ENCODE results near the gene SMC1B. TPM values are rescaled to one million over a fixed set of nuclear protein-coding genes. Genes with fewer than 3 reads are reported as not detected.

Gene SMC1B
- total and polyA plus RNA-seq, 8 donors, result 0.06 TPM; not detected in 7

- no peaks in the 10 kb centered on the region for H3K36me3 ChIP-seq
- ATAC-seq (peak in 1 of 4 donors; percentile 4), DNase-seq (no peak), FAIRE-seq (no peak)
- TF ChIP-seq CTCF (IDR thresholded peaks at IDR 0.05), result no peak
- intact Hi-C loops (cut with DNase I), result no loop called here
- no peak overlapping the region for H3K4me3 ChIP-seq
- peak overlapping the region in 3 of 4 donors; percentile 30 to 48 (median 48) for H3K27ac ChIP-seq
- H3K4me1 ChIP-seq, result peaks cover 0 to 30% (median 4%) of the 10 kb centered on the region in 3 donors
- WGBS, 2 donors, result 26 to 37% methylated on average over 6 of the region's 6 CpGs
- no peaks in the 10 kb centered on the region for H3K9me3 ChIP-seq
- H3K27me3 ChIP-seq, result no peaks in the 10 kb centered on the region
Measured at GRCh38 chr22:45314786-45315185, 98.6 kb downstream of the SMC1B start.

GRCh38 chr22:45314054-45314721, 99.2 kb downstream of the SMC1B start:
- 29 to 36% methylated on average over 8 of the region's 8 CpGs for WGBS, 2 donors
- Histone ChIP-seq H3K27me3 (no peaks in the 10 kb centered on the region), H3K9me3 (no peaks in the 10 kb centered on the region), H3K4me1 (peaks cover 0 to 30% (median 4%) of the 10 kb centered on the region in 3 donors), H3K36me3 (no peaks in the 10 kb centered on the region), H3K27ac (peak overlapping the region in 3 of 4 donors; percentile 30 to 48 (median 48)), H3K4me3 (no peak overlapping the region)
- intact Hi-C loops (cut with DNase I), result no loop called here
- FAIRE-seq (no peak), ATAC-seq (no peak), DNase-seq (no peak)
- TF ChIP-seq CTCF (IDR thresholded peaks at IDR 0.05), result no peak

GRCh38 chr22:45312856-45313255, 100.5 kb downstream of the SMC1B start:
- no peaks in the 10 kb centered on the region for H3K9me3 ChIP-seq
- FAIRE-seq (no peak), DNase-seq (no peak), ATAC-seq (no peak)
- intact Hi-C loops (cut with DNase I), result no loop called here
- 85 to 96% methylated on average over 4 of the region's 4 CpGs for WGBS, 2 donors
- peaks cover 0 to 24% (median 4%) of the 10 kb centered on the region in 3 donors for H3K4me1 ChIP-seq
- no peak overlapping the region for H3K27ac ChIP-seq
- no peaks in the 10 kb centered on the region for H3K36me3 ChIP-seq
- no peak overlapping the region for H3K4me3 ChIP-seq
- no peaks in the 10 kb centered on the region for H3K27me3 ChIP-seq
- TF ChIP-seq CTCF (IDR thresholded peaks at IDR 0.05), result no peak

- no peak overlapping the region for H3K4me3 ChIP-seq
- no peak for FAIRE-seq
- no peak for TF ChIP-seq CTCF (IDR thresholded peaks at IDR 0.05)
Measured at GRCh38 chr22:45312415-45312814, 101.0 kb downstream of the SMC1B start.

GRCh38 chr22:45310977-45311531, 102.3 kb downstream of the SMC1B start:
- peak in 1 of 6 donors; percentile 46 for DNase-seq
- peaks cover 0 to 24% (median 4%) of the 10 kb centered on the region in 3 donors for H3K4me1 ChIP-seq
- peak overlapping the region; percentile 86 to 99 (median 96) for H3K4me3 ChIP-seq
- no peaks in the 10 kb centered on the region for H3K36me3 ChIP-seq
- H3K27me3 ChIP-seq, result no peaks in the 10 kb centered on the region
- no peak for ATAC-seq
- intact Hi-C loops (cut with DNase I), result no loop called here
- TF ChIP-seq CTCF (IDR thresholded peaks at IDR 0.05), result no peak
- 28 to 31% methylated on average over 14 of the region's 14 CpGs for WGBS, 2 donors
- FAIRE-seq, result no peak
- no peak overlapping the region for H3K27ac ChIP-seq
- no peaks in the 10 kb centered on the region for H3K9me3 ChIP-seq

More at GRCh38 chr22:45312415-45312814, 101.0 kb downstream of the SMC1B start:
- WGBS, 2 donors, result 92% methylated on average over 8 of the region's 8 CpGs
- peaks cover 0 to 24% (median 4%) of the 10 kb centered on the region in 3 donors for H3K4me1 ChIP-seq
- intact Hi-C loops (cut with DNase I), result no loop called here
- no peaks in the 10 kb centered on the region for H3K36me3 ChIP-seq
- no peak overlapping the region for H3K27ac ChIP-seq
- no peaks in the 10 kb centered on the region for H3K9me3 ChIP-seq
- no peak for ATAC-seq
- no peaks in the 10 kb centered on the region for H3K27me3 ChIP-seq
- DNase-seq, result no peak
